Progenitor cell of endocrine pancreas (in vitro differentiated cells): Measurements from ENCODE around the gene PABPC3. TPM values are rescaled to one million over a fixed set of nuclear protein-coding genes. Genes with fewer than 3 reads are reported as not detected.

Experiments used
- DNase-seq: peaks from one replicate; pipeline ENCODE4 v3.0.0; 2021; ENCODE audit warnings: low spot score; ENCODE audit not compliant: unreplicated experiment
- H3K27ac Mint-ChIP-seq: 2 replicates; pipeline ENCODE4 v1.8.0; 2021; ENCODE audit warnings: mild to moderate bottlenecking, moderate library complexity, mixed read lengths
- H3K27me3 Mint-ChIP-seq: 2 replicates; pipeline ENCODE4 v1.8.0; 2021; ENCODE audit warnings: mixed read lengths
- H3K36me3 Mint-ChIP-seq: 2 replicates; pipeline ENCODE4 v1.8.0; 2022; ENCODE audit warnings: mixed read lengths; ENCODE audit not compliant: insufficient read depth
- H3K4me1 Mint-ChIP-seq: 2 replicates; pipeline ENCODE4 v1.8.0; 2021; ENCODE audit warnings: low read depth, mixed read lengths
- H3K4me3 Mint-ChIP-seq: 2 replicates; pipeline ENCODE4 v1.8.0; 2021; ENCODE audit warnings: low read depth, mild to moderate bottlenecking, moderate library complexity, mixed read lengths
- H3K9me3 Mint-ChIP-seq: 2 replicates; pipeline ENCODE4 v1.8.0; 2021; ENCODE audit warnings: low read depth, mixed read lengths
- total RNA-seq: library from RNA; stranded (reverse); gene quantifications from 2 replicates; pipeline ENCODE4 v1.2.1, GENCODE V29; 2021
- TF ChIP-seq, protein P1 (sequence below): fragments of 200-600 bp; sonication (generic); IDR thresholded peaks from one replicate; pipeline ENCODE4 v1.5.0; 2021; ENCODE audit warnings: antibody characterized with exemption, mild to moderate bottlenecking; ENCODE audit not compliant: unreplicated experiment

The PABPC3 gene
- total RNA-seq, 1 donor from 2014 or later = 0.26 TPM

GRCh38 chr13:25147638-25148401 is 51.9 kb downstream of the PABPC3 start:
- H3K27me3 Mint-ChIP-seq = peaks cover 21% of the 10 kb centered on the region
- TF ChIP-seq, protein P1, sequence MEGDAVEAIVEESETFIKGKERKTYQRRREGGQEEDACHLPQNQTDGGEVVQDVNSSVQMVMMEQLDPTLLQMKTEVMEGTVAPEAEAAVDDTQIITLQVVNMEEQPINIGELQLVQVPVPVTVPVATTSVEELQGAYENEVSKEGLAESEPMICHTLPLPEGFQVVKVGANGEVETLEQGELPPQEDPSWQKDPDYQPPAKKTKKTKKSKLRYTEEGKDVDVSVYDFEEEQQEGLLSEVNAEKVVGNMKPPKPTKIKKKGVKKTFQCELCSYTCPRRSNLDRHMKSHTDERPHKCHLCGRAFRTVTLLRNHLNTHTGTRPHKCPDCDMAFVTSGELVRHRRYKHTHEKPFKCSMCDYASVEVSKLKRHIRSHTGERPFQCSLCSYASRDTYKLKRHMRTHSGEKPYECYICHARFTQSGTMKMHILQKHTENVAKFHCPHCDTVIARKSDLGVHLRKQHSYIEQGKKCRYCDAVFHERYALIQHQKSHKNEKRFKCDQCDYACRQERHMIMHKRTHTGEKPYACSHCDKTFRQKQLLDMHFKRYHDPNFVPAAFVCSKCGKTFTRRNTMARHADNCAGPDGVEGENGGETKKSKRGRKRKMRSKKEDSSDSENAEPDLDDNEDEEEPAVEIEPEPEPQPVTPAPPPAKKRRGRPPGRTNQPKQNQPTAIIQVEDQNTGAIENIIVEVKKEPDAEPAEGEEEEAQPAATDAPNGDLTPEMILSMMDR = no peak

GRCh38 chr13:25148402-25148771 is 52.5 kb downstream of the PABPC3 start:
- TF ChIP-seq, protein P1 = no peak

More at GRCh38 chr13:25147638-25148401, 51.9 kb downstream of the PABPC3 start:
- H3K9me3 Mint-ChIP-seq = peaks cover 9% of the 10 kb centered on the region
- peaks cover 12% of the 10 kb centered on the region for H3K4me1 Mint-ChIP-seq
- no peak overlapping the region for H3K27ac Mint-ChIP-seq
- no peak overlapping the region for H3K4me3 Mint-ChIP-seq
- H3K36me3 Mint-ChIP-seq = no peaks in the 10 kb centered on the region
- DNase-seq = no peak

More at GRCh38 chr13:25148402-25148771, 52.5 kb downstream of the PABPC3 start:
- H3K27ac Mint-ChIP-seq = no peak overlapping the region
- no peaks in the 10 kb centered on the region for H3K36me3 Mint-ChIP-seq
- no peak overlapping the region for H3K4me3 Mint-ChIP-seq
- peaks cover 24% of the 10 kb centered on the region for H3K27me3 Mint-ChIP-seq
- no peak for DNase-seq
- peaks cover 12% of the 10 kb centered on the region for H3K4me1 Mint-ChIP-seq
- H3K9me3 Mint-ChIP-seq = peaks cover 9% of the 10 kb centered on the region

Other genes with a start within 250 kb of the PABPC3 start
- gene AMER2, start 76.2 kb downstream of the PABPC3 start, total RNA-seq = 0.05 and 0.07 TPM in 2 replicates
- gene MTMR6, start 191.4 kb downstream of the PABPC3 start, total RNA-seq = 9.3 and 9.6 TPM in 2 replicates
- 56.5 and 61.5 TPM in 2 replicates for gene NUP58, start 205.5 kb downstream of the PABPC3 start, total RNA-seq